Measurements from ENCODE around the gene ACTL8.

ACTL8 gene

DNA sequence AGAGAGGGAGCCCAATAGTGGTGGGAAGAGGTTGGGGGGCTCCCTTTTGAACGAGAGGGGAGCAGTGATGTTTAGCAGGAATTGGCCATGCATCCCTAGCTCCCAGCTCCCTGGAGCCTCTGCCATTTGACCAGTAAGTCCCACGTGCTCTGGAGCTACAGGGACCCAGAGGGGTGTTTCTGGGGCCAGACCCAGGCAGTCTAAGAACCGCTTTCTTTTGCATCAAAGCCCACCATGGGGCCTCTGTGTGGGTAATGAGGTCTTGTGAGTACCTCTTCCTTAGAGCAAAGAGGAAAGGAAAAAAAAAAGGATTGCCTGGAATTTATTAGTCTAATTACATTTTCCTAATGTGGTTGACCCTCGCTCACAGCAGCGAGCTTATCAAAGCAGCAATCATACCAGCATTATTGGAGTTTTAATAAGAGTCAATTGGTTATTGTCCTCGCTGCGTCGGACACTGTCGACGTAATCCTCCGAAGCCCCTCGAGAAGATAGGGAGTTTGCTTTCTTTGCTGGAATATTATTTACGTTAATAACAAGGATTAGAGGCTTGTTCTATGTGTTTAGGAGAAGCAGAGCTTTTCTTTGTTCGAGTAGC, 17.6 kb downstream of the ACTL8 start:
- DNase-seq (ENCODE audit: low spot score), result no peak

DNA sequence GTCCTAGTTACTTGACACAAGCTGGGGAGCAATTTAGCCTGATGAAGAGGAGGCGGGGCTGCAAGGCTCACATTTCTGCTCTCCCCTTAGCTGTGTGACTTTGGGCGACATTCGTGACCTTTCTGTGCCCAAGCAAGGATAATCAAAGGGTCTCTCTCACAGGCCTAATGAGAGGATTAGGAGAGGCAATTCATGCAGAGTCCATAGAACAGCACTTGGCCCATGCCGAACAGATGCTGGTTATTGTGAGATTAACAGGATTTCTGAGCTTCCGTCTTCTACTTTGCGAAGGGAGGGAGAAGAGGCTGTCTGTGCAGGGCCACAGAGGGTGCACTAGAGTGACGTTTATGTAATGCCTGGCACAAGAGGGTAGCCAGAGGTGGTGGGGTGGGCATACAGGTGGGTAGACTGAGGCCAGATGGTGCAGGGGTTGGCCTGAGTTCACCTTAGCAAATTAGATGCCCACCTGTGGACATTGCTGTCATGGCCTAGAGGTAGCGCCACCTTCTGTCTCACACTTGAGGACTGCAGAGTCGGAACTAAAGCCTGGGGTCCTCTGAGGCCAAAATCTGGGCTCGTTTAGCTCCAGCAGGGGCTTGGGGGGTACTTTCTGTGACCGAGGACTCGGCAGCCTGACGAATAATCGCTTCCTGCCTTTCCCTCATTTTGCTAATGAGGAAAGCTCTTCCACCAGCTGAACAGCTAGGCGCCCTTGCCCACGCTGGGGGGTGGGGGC, 18.6 kb downstream of the ACTL8 start:
- no peak for DNase-seq (ENCODE audit: low spot score)

- DNase-seq (ENCODE audit: low spot score), result no peak
These were observed 19.3 kb downstream of the ACTL8 start for GRCh38 chr1:17774452-17774851.

DNA sequence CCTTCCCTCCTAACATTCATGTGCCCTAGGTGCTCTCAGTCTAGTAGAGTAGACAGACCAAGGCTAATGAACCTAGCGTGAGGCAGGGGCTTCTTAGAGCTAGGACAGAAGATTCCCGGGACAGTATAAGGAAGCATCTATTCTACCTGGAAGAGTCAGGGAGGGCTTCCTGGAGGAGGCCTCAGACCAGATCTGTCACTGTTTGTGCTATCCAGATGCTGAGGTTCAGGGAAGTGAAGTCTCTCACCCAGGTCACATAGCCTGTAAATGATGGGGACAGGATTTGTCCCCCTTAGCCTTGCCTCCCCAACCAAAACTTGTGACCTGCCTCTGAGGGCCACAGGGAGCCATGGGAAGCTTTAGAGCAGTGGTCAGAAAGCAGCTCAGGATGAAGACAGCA, 20.7 kb downstream of the ACTL8 start:
- no peak for DNase-seq (ENCODE audit: low spot score)

- DNase-seq (ENCODE audit: low spot score), result no peak
These were observed 21.3 kb downstream of the ACTL8 start for GRCh38 chr1:17776426-17776825.

DNA sequence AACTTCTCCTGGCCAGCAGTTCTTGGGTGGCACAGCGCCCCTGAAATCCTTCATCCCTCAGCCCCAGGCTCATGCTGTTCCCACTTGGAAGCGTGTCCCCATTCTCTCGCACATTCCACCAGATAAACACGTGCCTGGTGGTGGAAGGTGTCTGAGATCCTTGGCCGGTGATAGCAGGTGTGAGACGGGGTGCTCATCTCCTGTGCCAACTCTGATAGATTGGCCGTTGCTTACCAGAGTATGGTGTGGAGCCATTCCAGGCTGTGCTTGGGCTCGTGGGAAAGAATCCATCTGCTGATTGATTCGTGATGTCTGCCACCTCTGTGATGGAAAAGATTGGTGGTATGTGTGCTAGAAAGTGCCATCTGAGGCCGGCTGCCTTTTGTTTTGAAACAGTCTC, 22.2 kb downstream of the ACTL8 start:
- no peak for DNase-seq (ENCODE audit: low spot score)

- no peak for DNase-seq (ENCODE audit: low spot score)
These were observed 22.7 kb downstream of the ACTL8 start for GRCh38 chr1:17777818-17778217.

DNA sequence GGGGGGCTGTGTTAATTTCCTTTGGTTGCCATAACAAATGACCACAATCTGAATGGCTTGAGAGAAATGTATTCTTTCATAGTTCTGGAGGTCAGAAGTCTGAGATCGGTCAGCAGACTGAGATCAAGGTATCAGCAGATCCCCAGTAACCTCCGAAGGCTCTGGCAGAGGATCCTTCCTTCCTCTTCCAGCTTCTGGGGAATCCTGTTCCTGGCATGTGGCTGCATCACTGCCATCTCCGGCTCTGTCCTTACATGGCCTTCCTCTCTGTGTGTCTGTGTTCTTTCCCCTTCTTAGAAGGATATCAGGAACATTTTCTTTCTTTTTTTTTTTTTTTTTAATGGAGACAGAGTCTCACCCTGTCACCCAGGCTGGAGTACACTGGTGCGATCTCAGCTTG, 25.8 kb downstream of the ACTL8 start:
- no peak for DNase-seq (ENCODE audit: low spot score)

DNA sequence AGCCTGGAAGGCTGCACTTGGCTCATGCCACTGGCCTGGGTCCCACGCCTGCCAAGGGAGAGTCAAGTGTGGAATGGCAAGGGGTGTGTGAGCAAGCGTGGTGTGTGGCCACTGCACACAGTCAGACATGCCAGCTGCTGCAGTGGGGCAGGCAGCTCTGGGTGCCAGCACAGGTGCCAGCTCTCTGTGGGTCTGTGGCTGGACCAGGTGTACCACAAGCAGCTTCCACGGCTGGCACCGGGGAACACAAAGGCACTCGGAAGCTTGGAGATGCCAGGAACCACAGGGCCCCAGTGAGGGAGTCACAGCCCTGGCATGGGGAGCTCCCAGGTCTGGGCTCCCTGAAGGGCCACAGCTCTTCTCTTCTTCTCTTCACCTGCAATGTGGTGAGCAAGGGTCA, 34.8 kb downstream of the ACTL8 start:
- no peak for DNase-seq (ENCODE audit: low spot score)

- DNase-seq (ENCODE audit: low spot score), result no peak
These were observed 35.4 kb downstream of the ACTL8 start for GRCh38 chr1:17790383-17791054.

DNA sequence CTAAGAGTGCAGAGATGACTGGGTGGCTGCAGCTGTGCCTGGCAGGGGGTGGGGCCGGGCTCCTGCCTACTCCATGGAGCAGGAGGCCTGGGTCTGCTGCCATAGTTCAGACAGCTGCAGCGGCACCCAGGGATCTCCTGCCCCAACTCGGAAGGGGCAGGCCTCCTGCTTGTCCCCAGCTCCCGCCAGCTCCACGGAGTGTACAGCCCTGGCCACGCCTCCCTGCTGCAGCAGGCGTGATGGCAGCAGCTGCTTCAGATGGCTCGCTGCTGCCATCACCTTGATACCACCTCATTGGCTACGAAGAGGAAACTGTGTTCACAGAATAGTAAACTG, 35.9 kb downstream of the ACTL8 start:
- no peak for DNase-seq (ENCODE audit: low spot score)

- DNase-seq (ENCODE audit: low spot score), result no peak
These were observed 36.3 kb downstream of the ACTL8 start for GRCh38 chr1:17791480-17791879.

GRCh38 chr1:17792421-17792820, 37.3 kb downstream of the ACTL8 start:
- DNase-seq (ENCODE audit: low spot score), result no peak

GRCh38 chr1:17795081-17795809, 40.1 kb downstream of the ACTL8 start:
- no peak for DNase-seq (ENCODE audit: low spot score)

- DNase-seq (ENCODE audit: low spot score), result no peak
These were observed 40.9 kb downstream of the ACTL8 start for GRCh38 chr1:17795836-17796645.

DNA sequence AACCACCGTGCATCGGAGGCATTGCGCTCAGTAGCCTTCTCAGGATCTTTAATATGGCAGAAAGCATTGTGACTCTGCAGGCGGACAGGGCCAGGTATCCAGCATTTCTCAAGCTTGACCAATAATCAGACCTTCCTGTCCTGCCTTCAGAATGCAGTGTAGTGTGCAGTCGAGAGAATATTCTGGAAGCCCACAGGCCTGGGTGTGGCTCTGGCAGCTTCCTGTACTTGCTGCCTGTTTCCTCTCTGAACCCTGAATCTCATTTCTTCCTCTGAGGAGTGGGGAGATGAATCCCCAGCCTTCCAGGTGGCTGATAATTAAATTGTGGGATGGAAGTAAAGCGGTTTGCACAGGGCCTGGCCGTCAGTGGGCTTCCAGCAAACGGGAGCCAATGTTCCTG, 42.3 kb downstream of the ACTL8 start:
- DNase-seq (ENCODE audit: low spot score), result no peak

GRCh38 chr1:17798011-17798410, 42.9 kb downstream of the ACTL8 start:
- DNase-seq (ENCODE audit: low spot score), result no peak

GRCh38 chr1:17798799-17799382, 43.8 kb downstream of the ACTL8 start:
- DNase-seq (ENCODE audit: low spot score), result no peak

GRCh38 chr1:17799642-17800041, 44.5 kb downstream of the ACTL8 start:
- no peak for DNase-seq (ENCODE audit: low spot score)

DNA sequence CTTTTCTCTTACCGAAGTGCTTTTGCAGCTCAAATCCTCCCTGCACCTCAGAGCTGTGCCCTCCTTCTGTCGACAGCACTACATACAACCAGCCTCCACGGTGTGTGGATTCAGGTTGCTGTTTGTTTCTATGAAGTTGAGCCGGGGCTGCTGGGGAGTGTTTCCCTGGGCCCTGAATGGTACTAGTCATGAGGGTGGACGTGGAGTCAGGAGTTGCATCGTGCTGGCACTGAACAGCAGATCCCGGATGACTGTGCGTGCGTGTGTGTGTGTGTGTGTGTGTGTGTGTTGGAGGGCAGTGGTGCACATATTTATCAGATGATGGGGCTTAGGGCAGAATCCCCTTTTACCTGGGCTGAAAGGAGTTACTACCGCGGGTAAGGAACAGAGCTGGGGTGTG, 47.0 kb downstream of the ACTL8 start:
- no peak for DNase-seq (ENCODE audit: low spot score)

GRCh38 chr1:17802945-17803344, 47.8 kb downstream of the ACTL8 start:
- DNase-seq (ENCODE audit: low spot score), result no peak

All from hematopoietic multipotent progenitor cell treated with erythropoietin and hydrocortisone succinate and interleukin-3 and kit ligand, for 17 days (in vitro differentiated cells).